NCI-H2107 (cell line): ENCODE results near the gene CAPZB.
A peak's percentile ranks its signal among the peaks of the same experiment; 100 is the strongest.

Source experiments
- DNase-seq: peaks from one replicate; lab custom pipeline; 2025; lab: John Stamatoyannopoulos, UW

Gene CAPZB

GRCh38 chr1:19405761-19406487 lies 79.4 kb downstream of the CAPZB start:
- DNase-seq: peak; percentile 36

DNA sequence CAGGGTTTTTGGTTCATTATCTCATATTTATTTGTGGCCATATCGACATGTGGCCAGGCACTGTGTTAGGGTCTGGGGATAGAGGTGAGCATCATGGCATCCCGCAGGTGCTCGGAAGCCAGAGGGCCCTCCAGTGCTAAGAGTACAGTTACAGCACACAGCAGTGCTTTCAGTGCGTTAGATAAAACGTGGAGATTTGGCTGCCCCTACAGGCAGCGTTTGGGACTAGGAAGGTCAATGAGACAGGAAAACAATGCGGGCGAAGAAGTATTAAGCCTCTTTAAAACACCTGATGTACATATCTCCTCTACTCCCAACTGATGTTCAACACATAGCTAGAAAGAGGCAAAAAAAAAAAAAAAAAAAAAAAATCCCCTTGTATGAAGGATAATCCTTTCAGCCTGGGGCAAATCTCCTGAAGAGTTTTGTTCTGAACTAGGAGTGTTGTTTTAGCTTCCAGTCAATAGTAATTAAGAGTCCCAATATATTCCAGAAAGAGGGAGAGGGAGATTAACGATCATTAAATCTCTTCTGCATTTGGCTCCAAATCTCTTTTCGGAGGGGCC lies 80.1 kb downstream of the CAPZB start:
- peak; percentile 49 for DNase-seq

DNA sequence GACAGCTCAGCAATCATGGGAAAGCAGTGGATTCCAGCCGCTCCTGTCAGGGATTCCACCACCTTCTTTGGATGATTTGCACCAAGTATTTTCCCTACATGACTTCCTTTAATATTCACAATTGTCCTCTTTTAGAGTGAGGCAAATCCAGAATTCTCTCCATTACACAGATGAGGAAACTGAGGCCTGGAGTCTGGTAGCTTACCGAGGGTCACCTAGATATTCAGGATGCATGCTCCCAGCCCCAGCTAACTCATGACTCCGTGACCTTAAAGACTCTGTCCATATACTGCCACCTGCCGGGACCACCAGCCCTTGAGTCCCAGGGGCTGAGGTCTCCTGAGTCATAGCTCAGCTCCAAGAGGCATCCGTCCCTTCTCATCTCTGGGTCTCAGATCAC lies 80.6 kb downstream of the CAPZB start:
- DNase-seq: no peak

- no peak for DNase-seq
Observed at GRCh38 chr1:19403256-19403655, 82.1 kb downstream of the CAPZB start.

DNA sequence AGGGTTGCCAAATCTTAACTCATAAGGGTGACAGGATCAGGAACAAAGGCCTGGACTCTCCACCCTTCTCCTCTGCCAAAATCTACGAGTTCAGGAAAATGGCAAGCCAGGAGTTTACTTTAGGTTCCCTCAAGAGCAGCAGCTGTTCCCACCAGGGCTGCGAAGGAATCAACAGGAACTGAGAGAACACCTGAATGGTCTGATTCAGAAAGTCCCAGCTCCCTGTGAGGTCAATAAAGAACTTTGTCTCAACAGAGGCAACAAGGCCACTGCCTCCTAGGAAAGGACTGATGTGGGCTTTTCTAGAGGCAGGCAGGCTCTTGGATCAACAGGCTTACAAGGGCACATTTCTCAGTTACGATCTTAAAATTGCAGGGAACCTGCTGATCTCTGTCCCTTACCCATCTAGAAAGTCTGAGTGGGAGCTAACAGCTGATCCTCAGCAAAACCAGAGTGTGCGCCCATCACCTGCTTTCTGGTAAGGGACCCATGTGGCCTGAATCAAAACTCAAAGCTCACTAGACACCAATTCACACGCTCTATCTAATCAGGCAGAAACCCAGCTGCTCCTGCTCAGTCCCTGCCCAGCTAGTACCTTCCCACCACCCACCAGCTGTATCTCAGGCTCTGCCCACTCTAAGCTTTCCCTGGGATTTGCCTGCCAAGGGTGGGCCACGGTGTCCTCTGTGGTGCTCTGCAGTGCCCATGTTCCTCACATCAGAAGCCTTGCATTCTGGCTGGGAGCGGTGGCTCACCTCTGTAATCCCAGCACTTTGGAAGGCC lies 83.1 kb downstream of the CAPZB start:
- DNase-seq: no peak

DNA sequence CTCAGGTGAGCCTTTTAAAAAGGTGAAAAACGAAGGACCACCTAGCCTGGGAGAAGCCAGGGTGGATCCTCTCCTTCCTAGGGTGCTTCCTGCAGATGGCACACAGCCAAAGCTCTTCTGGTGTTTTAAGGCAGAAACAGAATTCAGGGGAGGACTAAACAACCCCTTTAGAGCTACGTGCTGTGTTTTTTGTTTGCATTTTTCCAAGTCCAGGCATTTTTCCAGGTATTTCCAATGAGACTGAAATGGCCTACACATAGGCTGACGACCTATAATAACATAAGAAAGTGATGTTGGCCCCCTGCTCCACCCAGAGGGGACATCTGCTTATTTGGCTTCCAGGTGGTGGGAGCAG lies 83.8 kb downstream of the CAPZB start:
- no peak for DNase-seq

DNA sequence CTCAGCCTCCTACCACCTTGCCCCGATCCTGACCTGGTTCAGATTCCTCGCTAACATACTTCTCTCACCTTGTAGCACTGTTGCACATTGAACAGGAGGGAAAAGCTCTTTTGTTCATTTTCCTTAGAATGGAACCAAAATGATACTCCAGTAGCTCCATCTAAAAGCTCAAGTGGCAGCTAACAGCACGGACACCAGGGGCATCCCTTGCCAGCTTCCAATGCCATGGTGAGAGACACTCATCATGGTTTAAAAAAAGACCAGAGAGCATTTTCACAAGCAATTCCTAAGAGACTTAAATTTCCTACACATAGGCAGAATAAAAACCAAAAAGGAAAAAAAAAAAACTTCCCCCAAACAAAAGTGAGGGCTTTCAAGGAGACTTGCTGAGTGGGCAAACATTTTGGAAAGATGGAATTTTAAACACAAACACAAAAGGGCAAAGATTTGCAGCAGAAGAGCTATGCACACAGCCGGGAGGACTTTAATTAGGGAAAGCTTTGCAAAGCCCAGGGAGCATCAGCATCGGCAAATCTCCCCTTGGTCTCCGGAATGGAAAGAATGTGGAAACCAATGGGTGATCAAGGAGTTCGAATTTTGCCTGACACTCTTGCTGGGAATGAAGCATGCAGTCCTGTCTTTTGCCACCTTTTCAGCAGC lies 84.3 kb downstream of the CAPZB start:
- DNase-seq: no peak

- DNase-seq: no peak
Observed at GRCh38 chr1:19400192-19400611, 85.1 kb downstream of the CAPZB start.

- no peak for DNase-seq
Observed at GRCh38 chr1:19398309-19398760, 87.0 kb downstream of the CAPZB start.

- no peak for DNase-seq
Observed at GRCh38 chr1:19397217-19397945, 88.0 kb downstream of the CAPZB start.

- DNase-seq: no peak
Observed at GRCh38 chr1:19396280-19396679, 89.1 kb downstream of the CAPZB start.

DNA sequence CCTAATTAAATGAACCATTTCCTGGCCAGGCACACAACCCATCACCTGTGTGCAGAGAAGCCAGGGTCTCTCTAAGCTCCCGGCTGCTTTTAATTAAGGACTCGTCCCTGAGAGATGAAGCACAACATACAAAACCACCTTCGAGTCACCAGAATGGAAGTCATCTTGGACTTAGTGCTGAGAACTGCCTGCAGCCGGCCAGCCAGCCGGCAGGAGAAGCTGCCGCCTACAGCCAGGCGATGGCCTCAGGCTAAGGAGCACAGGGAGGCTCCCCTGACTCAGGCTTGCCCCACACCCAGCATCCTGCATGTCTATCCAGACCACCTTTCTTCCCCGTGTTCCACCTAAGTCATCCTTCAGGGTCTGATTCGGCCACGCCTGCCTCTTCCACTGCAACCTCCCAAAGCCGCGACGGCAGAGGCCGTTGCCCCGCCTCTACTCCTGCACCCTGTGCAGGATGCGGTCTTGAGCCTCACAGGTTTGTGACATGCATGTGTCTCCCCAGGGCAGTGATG lies 89.6 kb downstream of the CAPZB start:
- DNase-seq: no peak

- no peak for DNase-seq
Observed at GRCh38 chr1:19393046-19393445, 92.3 kb downstream of the CAPZB start.

- no peak for DNase-seq
Observed at GRCh38 chr1:19392221-19392620, 93.1 kb downstream of the CAPZB start.

- DNase-seq: no peak
Observed at GRCh38 chr1:19391596-19391981, 93.8 kb downstream of the CAPZB start.

DNA sequence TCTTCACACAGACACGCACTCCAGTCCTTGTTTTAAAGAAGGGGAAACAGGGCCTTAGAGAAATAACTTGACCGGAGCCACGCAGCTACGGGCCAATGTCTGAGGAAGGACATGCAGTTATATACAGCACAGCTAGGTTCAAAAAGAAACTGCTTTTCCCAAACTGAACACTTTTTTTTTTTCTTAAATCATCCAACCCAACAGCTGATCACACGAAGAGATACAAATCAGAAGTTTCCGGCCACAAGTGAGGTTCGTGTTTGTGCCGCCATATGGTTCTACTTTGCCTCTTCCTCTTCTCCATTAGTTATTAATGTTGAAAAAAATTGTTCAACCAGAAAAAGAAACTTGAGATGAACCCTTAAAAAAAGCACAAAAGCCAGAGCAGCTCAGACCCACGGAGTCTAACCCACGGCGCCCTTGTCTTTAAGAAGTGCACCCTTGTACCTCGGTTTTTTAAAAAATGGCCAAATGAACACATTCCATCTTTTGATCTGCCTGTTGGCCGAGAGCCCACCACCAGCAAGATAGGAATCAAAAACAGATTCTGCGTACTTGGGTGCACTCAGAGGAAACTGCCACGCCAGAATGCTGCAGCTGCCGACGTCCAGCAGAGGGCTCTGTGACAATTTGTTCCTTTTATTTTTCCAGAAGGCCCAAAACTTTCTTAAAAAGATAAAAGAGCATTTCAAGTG lies 94.3 kb downstream of the CAPZB start:
- DNase-seq: no peak

DNA sequence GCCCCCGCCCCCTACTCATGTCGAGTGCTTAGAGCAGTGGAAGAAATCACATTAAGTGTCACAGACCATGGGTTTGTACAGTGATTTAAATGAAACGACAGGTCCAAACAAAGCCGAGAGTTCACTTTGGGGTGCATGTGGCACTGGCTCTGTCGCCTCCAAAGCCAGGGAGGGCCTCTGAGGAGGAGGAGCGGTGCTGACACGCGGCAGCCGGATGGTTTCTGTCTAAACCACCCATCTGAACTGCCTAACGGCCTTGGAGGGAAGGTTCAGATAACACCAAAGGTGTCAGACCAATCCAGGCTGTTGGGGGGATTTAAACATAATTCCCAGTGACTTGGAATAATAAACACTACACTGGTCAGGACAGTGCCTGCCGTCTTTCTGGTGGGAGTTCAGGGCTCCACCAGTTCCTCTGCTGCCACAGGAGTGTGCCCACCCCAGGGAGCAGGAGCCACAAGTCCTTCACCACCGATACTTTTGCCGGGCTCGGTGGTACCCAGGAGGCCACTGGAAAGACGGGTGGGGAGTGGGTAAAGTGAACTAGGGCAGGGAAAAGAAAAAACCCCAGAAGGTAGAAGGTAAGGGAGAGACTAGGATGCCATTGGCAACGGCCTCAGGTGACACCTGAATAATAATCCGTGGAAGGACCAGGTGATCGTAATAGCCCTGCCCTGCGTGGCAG lies 95.0 kb downstream of the CAPZB start:
- DNase-seq: no peak

- DNase-seq: no peak
Observed at GRCh38 chr1:19388980-19389379, 96.4 kb downstream of the CAPZB start.

DNA sequence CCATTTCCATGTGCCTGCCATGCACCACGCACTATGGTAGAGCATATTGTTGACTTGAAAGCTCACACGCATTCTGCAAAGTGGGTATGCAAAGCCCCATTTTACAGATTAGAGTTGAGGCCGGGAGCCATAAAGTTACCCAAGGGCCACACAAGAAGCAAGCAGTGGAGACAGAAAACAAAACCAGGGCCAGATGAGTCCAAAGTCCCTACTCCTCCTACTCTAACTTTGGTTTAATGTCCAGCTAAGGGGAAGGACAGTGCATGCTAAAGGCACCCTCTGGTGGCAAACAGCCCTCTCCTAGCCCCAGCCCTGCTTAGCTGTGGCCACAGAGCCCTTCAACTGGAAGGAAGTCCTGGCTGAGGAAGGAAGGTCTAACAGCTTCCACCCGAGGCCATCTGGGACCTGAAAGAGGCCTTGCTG lies 98.3 kb downstream of the CAPZB start:
- no peak for DNase-seq

DNA sequence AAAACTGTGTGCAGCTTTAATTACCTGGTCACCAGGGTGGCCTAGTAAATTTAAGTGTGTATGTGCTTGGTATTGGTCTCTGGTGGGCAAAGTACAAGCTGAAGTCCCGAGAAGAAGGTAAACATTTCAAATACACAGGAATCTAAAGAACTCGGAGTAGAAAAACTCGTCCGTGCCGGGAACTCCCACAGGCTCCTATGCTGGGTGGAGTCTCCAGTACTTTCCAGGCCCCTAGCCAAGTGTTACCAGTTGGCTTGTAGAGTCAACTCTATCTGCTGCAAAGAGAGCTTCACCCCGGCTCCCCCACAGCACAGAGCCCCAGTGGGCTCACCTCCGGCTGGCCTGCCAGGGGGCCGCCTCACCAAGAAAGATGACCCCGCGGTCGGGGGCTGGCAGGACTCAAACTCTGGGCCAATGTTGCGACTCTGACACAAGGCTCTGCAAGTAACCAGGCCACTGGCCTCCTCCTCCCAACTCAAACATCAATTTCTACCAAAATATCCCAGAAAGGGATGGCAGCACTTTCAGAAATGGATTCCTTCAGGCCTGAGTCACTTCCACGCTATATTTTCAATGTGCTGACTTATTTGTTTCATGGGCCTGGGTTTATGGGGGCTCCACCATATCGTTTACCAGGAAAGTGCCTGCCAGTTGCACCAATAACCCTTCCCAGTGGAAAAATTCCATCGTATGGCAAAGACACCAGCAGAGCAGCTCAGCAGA lies 99.3 kb downstream of the CAPZB start:
- no peak for DNase-seq
